ENCODE results near the gene PPT2.
"Not testable (repeated sequence)": the region's sequence is repeated elsewhere in the genome, so short reads cannot be mapped to it uniquely, and the experiment has no call there.

The PPT2 gene

DNA sequence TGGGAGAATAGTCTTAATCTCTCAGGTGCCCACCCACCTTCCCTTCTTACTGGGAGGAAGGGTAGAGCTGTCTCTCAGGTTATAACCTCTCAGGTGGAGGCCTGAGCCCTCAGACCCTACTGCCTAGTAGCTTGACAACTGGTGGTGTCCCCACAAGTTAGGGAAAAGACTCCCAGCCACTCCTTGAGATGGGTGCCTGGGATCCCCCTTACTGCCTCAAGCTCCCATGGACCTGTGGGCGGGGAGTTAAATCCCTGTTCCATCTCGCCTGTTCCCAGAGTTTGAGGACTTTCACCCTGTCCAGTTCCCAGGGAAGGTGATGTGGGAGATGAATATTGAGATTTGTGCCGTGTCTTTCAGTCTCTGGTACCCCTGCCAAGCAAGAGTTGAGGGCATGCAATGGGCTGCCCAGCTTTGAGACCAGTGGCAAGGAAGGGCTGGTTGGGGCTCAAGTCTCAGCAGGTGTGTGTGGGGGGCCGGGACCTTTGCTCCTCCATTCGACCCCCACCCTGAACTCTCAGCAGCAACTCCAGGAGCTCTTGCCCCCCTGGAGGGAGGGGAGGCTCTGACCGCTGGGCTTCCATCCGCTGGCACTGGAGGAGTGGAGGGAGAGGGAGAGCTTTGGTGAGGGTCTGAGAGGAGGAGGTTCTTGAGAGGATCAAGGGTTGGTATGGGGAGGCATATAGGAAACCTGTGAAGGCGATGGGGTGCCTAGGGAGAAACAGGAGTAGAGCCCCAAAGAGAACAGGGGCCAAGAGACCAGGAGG lies 37.2 kb downstream of the PPT2 start:
- DNase-seq = no peak

DNA sequence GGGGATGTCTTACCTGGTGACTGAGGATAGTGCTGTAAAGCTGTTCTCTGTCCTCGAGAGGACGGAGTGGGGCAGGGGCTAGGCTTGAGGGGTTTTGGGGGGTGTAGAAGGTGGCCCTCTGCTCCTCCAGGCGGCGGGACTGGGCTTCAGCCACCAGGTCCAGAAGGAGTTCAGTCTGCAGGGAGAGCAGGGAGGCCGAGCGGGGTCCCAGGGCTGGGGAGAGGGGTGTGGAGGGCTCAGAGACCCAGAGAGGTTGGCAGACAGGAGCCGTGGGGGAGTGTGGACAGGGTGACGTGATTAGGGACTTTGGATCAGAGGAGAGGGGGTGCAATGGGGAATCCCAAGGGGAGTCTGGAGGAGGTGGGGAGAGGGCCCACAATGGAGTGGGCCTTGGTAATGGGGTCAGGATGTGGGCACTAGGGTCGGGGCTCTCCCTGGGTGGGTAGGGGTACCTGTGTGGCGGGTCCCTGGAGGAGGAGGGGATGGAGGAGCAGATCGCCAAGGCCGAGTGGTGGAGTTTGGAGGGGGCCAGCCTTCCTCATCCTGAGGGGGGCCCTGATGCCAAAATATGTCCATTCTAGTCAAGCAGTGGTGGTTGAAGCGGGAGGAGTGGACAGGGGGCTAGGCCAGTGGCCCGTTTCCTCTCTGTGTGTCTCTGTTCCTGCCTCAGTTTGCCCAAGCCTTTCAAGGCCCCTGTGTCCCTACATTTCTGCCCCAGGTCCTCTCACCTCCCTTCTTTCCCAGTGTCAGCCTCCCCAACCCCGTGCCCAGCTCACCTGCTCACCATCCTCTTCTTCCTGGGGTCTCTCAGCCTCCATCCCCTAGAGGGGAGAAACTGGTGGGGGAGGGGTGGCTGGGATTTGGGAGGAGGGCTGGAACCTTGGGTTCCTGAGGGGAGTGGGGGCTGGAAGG lies 38.0 kb downstream of the PPT2 start:
- no peak for DNase-seq

DNA sequence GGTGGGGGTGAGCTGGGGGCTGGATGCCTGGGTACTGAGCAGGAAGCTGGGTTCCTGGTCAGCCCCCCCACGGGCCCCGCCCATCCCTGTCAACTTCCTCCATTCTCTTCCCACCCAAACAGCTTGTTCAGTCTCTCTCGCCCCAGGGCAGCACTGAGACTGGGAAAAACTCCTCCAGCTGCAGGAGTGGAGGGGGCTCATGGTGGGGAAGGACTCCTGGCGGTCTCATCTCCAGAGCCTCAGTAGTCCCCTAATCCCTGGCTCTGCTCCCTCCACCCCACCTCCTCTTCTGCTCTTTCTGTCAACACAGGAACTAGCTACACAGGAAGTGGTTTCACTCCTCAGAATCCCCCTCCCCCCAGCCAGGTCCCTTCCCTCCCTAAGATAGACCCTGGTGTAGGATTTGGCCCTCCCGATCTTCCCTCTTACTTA lies 38.7 kb downstream of the PPT2 start, which contains the start of gene GPSM3:
Gene GPSM3 (minus strand): TSS at position 36 of the 432 bp plus-strand sequence. CDS start 130 bp downstream, outside the sequence.
- peak; percentile 63 for DNase-seq

DNA sequence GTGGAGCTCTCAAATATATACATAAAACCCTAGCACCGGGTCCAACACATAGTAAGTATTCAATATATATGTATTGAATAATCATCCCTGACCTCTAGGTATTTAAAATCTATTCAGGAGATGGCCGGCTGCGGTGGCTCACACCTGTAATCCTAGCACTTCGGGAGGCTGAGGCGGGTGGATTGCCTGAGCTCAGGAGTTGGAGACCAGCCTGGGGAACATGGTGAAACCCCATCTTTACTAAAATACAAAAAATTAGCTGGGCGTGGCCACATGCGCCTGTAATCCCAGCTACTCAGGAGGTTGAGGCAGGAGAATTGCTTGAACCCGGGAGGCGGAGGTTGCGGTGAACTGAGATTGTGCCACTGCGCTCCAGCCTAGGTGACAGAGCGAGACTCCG lies 39.2 kb downstream of the PPT2 start:
- DNase-seq = not testable (repeated sequence)

- no peak for DNase-seq
Observed at GRCh38 chr6:32194388-32194787, 40.4 kb downstream of the PPT2 start.

- no peak for DNase-seq
Observed at GRCh38 chr6:32194825-32195651, 41.1 kb downstream of the PPT2 start.

DNA sequence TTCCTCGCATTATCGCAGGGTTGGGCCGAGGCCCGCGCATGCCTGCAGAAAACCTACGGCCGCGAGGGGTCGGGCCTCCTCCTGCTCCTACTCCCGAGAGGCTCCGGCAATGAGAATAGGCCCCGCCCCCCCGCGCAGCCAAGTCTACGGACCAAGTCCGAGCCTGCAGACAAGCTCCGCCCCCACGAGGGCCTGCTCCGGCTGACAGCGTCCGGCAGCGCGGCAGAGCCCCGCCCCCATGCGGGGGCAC lies 41.6 kb downstream of the PPT2 start:
- peak; percentile 100 for DNase-seq

- DNase-seq = peak; percentile 35
Observed at GRCh38 chr6:32195902-32196681, 42.2 kb downstream of the PPT2 start.

GRCh38 chr6:32196682-32197616 lies 43.0 kb downstream of the PPT2 start:
- no peak for DNase-seq

DNA sequence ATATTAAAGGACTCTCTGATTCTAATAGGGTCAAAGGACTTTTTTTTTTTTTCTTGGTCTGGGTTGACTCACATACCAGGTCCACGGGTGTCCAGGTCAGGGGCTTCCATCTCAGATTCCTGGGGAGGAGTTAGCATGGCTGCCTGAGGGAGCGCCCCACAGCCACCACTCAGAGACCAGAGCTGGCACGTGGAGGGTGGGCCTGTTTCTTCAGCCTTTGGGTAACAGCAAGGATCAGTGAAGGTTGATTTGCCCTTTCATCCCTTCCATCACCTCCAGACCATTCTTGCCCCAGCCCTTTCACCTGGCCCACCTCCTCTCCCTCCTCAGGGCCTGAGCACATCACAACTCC lies 44.4 kb downstream of the PPT2 start:
- DNase-seq = no peak

DNA sequence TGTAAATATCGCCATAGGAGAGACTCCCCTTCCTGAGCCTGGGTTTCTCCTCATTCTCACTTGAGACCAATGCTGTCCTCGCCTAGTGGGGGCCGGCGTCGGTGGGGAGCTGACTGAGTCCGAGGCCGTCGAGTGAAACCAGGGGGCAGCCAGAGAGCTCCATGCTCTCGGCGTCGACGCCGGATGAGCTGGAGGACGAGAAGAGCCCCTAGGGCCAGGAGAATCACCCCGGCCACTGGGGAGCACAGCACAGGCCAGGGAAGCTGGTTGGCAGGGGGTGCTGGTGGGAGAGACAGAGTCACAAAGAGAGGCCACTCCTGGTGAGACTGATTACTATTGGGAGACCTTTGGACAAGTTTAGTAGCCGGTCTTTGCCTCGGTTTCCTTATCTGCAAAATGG lies 44.9 kb downstream of the PPT2 start:
- DNase-seq = no peak

- no peak for DNase-seq
Observed at GRCh38 chr6:32200711-32201475, 47.0 kb downstream of the PPT2 start.

- no peak for DNase-seq
Observed at GRCh38 chr6:32202186-32202585, 48.2 kb downstream of the PPT2 start.

- no peak for DNase-seq
Observed at GRCh38 chr6:32203426-32204267, 49.7 kb downstream of the PPT2 start.

DNA sequence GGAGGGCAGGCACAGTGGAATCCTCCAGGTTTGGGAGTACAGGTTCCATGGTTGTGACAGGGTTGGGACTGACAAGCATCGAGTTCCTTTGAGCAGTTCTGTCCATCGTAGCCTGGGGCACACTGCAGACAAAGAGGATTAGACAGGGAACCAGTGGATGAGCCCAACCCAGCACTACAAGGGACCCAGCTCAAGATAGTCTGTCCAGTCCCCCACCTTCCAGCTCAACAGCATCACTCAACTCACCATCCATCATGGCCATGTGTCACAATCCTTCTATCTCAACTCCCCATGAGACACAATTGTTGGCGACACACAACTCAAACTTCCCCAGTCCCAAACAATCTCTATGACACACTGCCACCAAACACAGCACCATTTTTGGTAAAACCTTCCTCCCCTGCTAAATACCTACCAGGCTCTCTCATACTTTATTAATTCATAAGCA lies 50.4 kb downstream of the PPT2 start:
- no peak for DNase-seq

DNA sequence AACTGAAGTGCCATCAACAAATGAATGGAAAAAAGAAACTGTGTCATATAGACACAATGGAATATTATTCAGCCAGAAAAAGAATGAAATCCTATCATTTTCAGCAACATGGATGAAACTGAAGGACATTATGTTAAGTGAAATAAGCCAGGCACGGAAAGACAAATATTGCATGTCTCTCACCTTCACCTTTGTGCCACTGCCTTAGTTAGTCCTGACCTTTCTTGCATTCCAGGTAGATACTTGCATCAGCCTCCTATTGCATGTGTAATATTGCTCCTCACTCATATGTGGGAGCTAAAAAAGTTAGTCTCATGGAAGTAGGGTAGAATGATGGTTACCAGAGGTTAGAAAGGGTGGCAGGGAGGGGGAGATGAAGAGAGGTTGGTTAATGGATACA lies 55.1 kb downstream of the PPT2 start:
- DNase-seq = no peak

DNA sequence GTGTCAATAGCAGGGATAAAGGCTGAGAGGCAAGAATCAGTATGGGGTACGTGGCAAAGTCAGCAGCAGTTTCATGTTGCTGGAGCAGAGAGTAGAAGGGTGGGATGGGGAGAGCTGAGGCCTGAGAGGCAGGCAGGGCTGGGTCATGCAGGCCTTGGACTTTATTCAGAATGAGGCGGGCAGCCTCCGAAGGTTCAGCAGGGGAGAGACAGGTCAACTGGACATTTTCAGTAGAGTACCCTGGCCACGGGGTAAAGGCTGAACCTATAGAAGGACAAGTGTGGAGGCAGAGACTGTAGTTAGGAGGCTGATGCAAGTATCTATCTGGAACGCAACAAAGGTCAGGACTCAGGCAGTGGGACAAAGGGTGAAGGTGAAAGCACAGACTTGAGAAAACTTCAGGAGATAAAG lies 56.3 kb downstream of the PPT2 start:
- no peak for DNase-seq

DNA sequence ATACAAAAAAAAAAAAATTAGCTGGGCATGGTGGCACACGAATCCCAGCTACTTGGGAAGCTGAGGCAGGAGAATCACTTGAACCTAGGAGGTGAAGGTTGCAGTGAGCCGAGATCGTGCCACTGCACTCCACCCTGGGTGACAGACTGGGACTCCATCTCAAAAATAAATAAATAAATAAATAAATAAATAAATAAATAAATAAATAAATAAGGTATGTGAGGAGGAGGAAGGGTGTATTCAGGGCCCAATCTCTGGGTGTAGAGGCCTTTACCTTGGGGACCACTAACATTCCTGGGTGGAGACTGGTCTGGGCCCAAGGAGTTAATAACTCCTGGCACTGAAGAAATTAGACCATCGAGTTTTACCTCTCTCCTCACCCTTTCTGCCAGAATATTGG lies 57.5 kb downstream of the PPT2 start:
- DNase-seq = not testable (repeated sequence)

GRCh38 chr6:32212076-32212760 lies 58.3 kb downstream of the PPT2 start:
- DNase-seq = no peak

All from activated effector memory CD4-positive, alpha-beta T cell treated with Interleukin-2 at 50 U/mL for 16 hours (primary cell).